Measurements from ENCODE around the gene ARL15.

DNA sequence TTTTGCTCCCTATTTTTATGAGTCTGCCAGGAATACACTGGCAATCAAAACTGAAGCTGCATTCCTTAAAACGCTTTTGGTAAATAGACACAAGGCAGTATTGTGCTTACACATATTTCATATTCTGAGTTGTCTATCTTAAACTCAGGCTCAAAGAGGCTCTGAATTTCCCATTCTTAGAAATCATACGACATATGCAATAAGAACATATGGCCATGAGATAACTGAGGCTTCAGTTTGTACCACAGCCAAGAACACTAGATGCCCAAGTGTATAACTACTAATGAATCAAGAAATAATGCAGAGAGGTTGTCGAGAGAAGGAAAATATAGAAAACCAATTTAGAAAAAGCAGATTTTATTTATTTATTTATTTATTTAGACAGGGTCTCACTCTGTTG lies 392.5 kb downstream of the ARL15 start:
- no peak for TF ChIP-seq POLR2A (IDR thresholded peaks at IDR 0.05)
- TF ChIP-seq, protein P1, sequence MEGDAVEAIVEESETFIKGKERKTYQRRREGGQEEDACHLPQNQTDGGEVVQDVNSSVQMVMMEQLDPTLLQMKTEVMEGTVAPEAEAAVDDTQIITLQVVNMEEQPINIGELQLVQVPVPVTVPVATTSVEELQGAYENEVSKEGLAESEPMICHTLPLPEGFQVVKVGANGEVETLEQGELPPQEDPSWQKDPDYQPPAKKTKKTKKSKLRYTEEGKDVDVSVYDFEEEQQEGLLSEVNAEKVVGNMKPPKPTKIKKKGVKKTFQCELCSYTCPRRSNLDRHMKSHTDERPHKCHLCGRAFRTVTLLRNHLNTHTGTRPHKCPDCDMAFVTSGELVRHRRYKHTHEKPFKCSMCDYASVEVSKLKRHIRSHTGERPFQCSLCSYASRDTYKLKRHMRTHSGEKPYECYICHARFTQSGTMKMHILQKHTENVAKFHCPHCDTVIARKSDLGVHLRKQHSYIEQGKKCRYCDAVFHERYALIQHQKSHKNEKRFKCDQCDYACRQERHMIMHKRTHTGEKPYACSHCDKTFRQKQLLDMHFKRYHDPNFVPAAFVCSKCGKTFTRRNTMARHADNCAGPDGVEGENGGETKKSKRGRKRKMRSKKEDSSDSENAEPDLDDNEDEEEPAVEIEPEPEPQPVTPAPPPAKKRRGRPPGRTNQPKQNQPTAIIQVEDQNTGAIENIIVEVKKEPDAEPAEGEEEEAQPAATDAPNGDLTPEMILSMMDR (IDR thresholded peaks at IDR 0.05): no peak
